ENCODE data around the gene DCXR. TPM values are rescaled to one million over a fixed set of nuclear protein-coding genes. Genes with fewer than 3 reads are reported as not detected.

The DCXR gene
- total and polyA plus RNA-seq, 7 donors = 44.3 to 163 (median 94.8) TPM

DNA sequence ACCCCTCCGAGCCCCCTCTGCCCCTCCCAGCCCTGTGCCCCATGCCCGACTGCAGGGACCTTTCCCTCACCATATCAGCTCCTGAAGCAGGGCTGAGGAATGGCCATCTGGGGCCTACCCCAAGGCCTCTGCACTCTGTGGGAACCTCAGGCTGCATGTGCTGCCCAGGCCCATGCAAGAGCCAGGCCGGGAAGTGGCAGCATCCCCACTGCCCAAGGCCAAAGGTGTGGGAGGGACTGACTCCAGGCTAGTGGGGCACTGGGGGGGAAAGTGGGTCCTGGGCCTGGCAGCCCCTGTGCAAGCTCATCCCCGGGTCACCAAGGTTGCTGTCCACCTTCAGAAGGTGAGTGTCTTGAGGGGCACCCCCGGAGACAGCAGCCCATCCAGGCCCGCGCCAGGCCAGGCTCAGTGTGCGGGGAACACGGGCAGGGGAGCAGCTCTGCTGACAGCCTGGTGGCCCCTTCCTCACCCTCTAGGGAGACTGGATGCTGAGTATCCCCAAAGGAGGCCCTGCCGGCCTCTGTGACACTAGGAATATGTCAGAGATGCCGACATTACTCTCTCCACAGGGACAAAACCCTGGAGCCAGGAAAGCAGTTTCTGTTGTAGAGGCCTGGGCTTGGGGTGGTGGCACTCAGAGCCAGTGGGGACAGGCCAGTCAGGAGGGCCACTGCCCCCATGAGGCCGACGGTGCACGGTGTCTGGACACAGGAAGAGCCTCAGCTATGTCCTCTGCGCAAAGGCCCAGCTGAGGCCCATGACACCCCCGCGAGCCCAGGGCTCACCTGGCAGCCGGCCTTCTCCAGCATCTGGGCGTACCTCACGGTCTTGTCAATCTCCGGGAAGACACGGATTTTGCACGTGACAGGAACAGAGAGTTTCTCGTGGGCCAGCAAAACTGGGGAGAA lies 24.8 kb upstream of the DCXR start:
- Histone ChIP-seq H3K4me3 (no peak overlapping the region), H3K9me3 (no peaks in the 10 kb centered on the region), H3K36me3 (peaks cover 16 to 67% (median 24%) of the 10 kb centered on the region in 4 donors), H3K4me1 (peaks cover 0 to 30% (median 25%) of the 10 kb centered on the region in 4 donors), H3K27me3 (no peaks in the 10 kb centered on the region), H3K27ac (no peak overlapping the region)
- WGBS, 2 donors = 87 to 91% methylated on average over 24 of the region's 24 CpGs
- TF ChIP-seq, protein P1, sequence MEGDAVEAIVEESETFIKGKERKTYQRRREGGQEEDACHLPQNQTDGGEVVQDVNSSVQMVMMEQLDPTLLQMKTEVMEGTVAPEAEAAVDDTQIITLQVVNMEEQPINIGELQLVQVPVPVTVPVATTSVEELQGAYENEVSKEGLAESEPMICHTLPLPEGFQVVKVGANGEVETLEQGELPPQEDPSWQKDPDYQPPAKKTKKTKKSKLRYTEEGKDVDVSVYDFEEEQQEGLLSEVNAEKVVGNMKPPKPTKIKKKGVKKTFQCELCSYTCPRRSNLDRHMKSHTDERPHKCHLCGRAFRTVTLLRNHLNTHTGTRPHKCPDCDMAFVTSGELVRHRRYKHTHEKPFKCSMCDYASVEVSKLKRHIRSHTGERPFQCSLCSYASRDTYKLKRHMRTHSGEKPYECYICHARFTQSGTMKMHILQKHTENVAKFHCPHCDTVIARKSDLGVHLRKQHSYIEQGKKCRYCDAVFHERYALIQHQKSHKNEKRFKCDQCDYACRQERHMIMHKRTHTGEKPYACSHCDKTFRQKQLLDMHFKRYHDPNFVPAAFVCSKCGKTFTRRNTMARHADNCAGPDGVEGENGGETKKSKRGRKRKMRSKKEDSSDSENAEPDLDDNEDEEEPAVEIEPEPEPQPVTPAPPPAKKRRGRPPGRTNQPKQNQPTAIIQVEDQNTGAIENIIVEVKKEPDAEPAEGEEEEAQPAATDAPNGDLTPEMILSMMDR (IDR thresholded peaks at IDR 0.05) = no peak
- no peak for TF ChIP-seq EP300 (IDR thresholded peaks at IDR 0.05)
- no peak for TF ChIP-seq POLR2AphosphoS5 (IDR thresholded peaks at IDR 0.05)
- TF ChIP-seq POLR2A (IDR thresholded peaks at IDR 0.05) = no peak
- intact Hi-C loops (cut with DNase I) = no loop called here
- no peak for DNase-seq

DNA sequence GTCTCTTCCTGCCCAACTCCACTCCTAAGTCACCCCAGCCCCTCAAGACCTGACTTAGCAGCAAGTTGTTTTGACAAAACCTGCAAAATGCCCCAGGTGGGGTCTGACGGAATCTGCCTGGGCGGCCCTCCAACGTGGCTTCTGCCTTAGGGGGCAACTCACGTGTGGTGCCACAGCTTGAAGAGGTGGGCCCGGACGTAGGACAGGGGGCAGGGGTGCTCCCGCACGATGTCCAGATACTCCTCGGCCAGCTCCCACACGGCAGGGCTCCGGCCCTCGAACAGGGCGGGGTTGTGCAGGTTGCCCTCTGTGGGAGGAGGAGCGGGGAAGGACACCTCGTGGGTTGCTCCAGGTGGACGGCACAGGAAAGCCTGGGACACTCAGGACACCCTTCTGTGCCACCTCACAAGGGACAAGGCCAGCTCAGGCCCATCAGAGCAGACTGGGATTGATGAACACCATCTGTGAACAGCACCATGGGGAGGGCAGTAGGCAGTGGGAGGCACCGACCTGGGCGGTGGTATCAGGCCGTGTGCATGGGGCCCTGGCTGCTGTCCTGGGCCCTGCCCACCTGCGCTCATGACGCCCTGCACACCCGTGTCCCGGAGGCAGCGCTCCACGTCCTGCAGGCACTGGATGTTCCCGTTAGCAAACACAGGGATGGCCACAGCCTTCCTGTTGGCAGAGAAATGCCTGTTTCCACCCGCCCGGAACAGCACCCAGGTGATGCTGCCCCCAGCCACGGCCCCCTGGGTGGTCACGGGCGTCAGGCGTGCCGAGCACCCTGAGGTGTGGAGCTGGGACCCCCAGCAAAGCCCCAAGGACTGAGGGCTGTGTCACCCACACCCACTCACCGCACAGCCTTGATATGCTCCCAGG lies 23.8 kb upstream of the DCXR start:
- H3K36me3 ChIP-seq = peaks cover 27 to 78% (median 31%) of the 10 kb centered on the region in 4 donors
- H3K27me3 ChIP-seq = no peaks in the 10 kb centered on the region

DNA sequence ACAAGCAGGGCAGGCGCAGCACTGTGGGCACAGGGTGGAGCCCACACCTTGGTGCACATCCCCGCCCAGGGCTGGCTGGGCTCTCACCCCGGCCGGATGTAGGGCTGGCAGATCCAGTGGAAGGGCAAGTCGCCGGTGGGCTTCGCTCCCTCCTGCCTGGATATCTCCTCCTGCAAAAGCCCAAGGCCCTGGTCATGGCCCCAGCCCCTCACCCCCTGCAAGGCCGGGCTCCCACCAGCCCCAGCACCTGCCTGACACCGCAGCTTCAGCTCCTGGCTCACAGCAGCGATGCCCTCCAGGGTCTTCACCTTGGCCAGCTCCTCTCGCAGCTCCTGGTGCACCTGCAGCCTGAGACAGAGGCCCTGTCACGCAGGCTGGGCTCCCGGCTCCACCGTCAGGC lies 23.1 kb upstream of the DCXR start:
- H3K9me3 ChIP-seq = no peaks in the 10 kb centered on the region
- WGBS, 2 donors = 88% methylated on average over 14 of the region's 14 CpGs
- peaks cover 28 to 84% (median 36%) of the 10 kb centered on the region in 4 donors for H3K36me3 ChIP-seq
- H3K4me3 ChIP-seq = no peak overlapping the region
- peaks cover 0 to 20% (median 16%) of the 10 kb centered on the region in 4 donors for H3K4me1 ChIP-seq
- TF ChIP-seq POLR2A (IDR thresholded peaks at IDR 0.05) = no peak
- TF ChIP-seq POLR2AphosphoS5 (IDR thresholded peaks at IDR 0.05) = peak in 1 of 4 donors; percentile 5
- TF ChIP-seq, protein P1 (IDR thresholded peaks at IDR 0.05) = no peak
- TF ChIP-seq EP300 (IDR thresholded peaks at IDR 0.05) = no peak
- DNase-seq = no peak
- intact Hi-C loops (cut with DNase I) = no loop called here
- no peak overlapping the region for H3K27ac ChIP-seq
- no peaks in the 10 kb centered on the region for H3K27me3 ChIP-seq

More for the DNA sequence above, 23.8 kb upstream of the DCXR start:
- no peaks in the 10 kb centered on the region for H3K9me3 ChIP-seq
- 88 to 92% methylated on average over 34 of the region's 34 CpGs for whole genome bisulfite sequencing, 2 donors
- H3K4me1 ChIP-seq = peaks cover 0 to 26% (median 22%) of the 10 kb centered on the region in 4 donors
- intact Hi-C loops (cut with DNase I) = no loop called here
- TF ChIP-seq POLR2A (IDR thresholded peaks at IDR 0.05) (no peak), POLR2AphosphoS5 (IDR thresholded peaks at IDR 0.05) (peak in 1 of 4 donors; percentile 9)
- no peak overlapping the region for H3K27ac ChIP-seq
- no peak overlapping the region for H3K4me3 ChIP-seq
- DNase-seq = no peak

- H3K9me3 ChIP-seq = no peaks in the 10 kb centered on the region
- H3K4me3 ChIP-seq = no peak overlapping the region
- no peaks in the 10 kb centered on the region for H3K27me3 ChIP-seq
- peaks cover 34 to 91% (median 43%) of the 10 kb centered on the region in 4 donors for H3K36me3 ChIP-seq
- TF ChIP-seq EP300 (IDR thresholded peaks at IDR 0.05) = no peak
- TF ChIP-seq POLR2A (IDR thresholded peaks at IDR 0.05) = no peak
- no peak for TF ChIP-seq POLR2AphosphoS5 (IDR thresholded peaks at IDR 0.05)
- TF ChIP-seq, protein P1 (IDR thresholded peaks at IDR 0.05) = no peak
- 87 to 90% methylated on average over 16 of the region's 16 CpGs for WGBS, 2 donors
- H3K4me1 ChIP-seq = peaks cover 0 to 17% (median 14%) of the 10 kb centered on the region in 4 donors
- no peak overlapping the region for H3K27ac ChIP-seq
- no peak for DNase-seq
- intact Hi-C loops (cut with DNase I) = no loop called here
These were observed 22.5 kb upstream of the DCXR start for GRCh38 chr17:82060001-82060380.

All from sigmoid colon (tissue), 7 donors.